T-cell (primary cell): ENCODE measurements around the gene TPRX2. TPM values are rescaled to one million over a fixed set of nuclear protein-coding genes. Genes with fewer than 3 reads are reported as not detected.

Experiments
- ATAC-seq, 4 experiments: fragments of 200-7000 bp in 3 of 4; fragments of 150-1000 bp in 1 of 4; cut with Tn5 transposase; replicated peaks in 1 of 4; 1 replicate in 3 of 4; 2 replicates in 1 of 4; pipeline ENCODE4 v1.10.0; 2021; ENCODE audit warnings: moderate library complexity in 3 of 4, mild to moderate bottlenecking in 2 of 4, moderate number of reproducible peaks in 1 of 4
- CTCF ChIA-PET, 2 donors: fragments of 300-600 bp; sonication (Branson Sonifier 250); formaldehyde crosslinking; loops; one replicate each; lab custom pipeline; 2022; ENCODE audit warnings: antibody characterized with exemption in 2 of 2; lab: Charles Lee
- POLR2A ChIA-PET, 2 donors: fragments of 300-600 bp; sonication (Branson Sonifier 250); formaldehyde crosslinking; loops; one replicate each; lab custom pipeline; 2022; ENCODE audit warnings: antibody characterized with exemption in 2 of 2; lab: Charles Lee
- DNase-seq, 35 experiments: peaks; one replicate each; pipeline versions ENCODE4 v3.0.0 to v3.0.0-alpha.2; 2013 to 2023
- H3K27ac ChIP-seq: one replicate; pipeline ENCODE4 v1.5.1; 2013; ENCODE audit warnings: low read length
- H3K27me3 ChIP-seq, 2 experiments: replicated peaks in 1 of 2; 1 replicate in 1 of 2; 2 replicates in 1 of 2; pipeline versions ENCODE4 v1.6.1 to v1.7.0; 2013; ENCODE audit warnings: low read length in 1 of 2, mixed read lengths in 1 of 2; ENCODE audit not compliant: control insufficient read depth in 2 of 2, insufficient read depth in 2 of 2; ENCODE audit errors: extremely low read depth in 1 of 2
- H3K36me3 ChIP-seq, 2 donors: 1 replicate in 1 of 2; 2 replicates in 1 of 2; pipeline versions ENCODE4 v1.6.1 to v1.7.0; 2013; ENCODE audit warnings: low read length in 1 of 2; ENCODE audit not compliant: control insufficient read depth in 2 of 2, insufficient read depth in 1 of 2; ENCODE audit errors: extremely low read depth in 1 of 2
- H3K4me1 ChIP-seq, 2 experiments: 1 replicate in 1 of 2; 2 replicates in 1 of 2; pipeline versions ENCODE4 v1.6.1 to v1.7.0; 2013; ENCODE audit warnings: low read length in 2 of 2, mixed read lengths in 1 of 2; ENCODE audit not compliant: insufficient read depth in 2 of 2, control insufficient read depth in 1 of 2; ENCODE audit errors: extremely low read depth in 1 of 2
- H3K4me3 ChIP-seq, 2 donors: 1 replicate in 1 of 2; 2 replicates in 1 of 2; pipeline versions ENCODE4 v1.5.1 to v1.7.0; 2013; ENCODE audit warnings: mild to moderate bottlenecking in 2 of 2, low read length in 1 of 2, moderate library complexity in 1 of 2; ENCODE audit not compliant: control insufficient read depth in 1 of 2; ENCODE audit errors: extremely low read depth in 1 of 2
- H3K9me3 ChIP-seq: 2 replicates; pipeline ENCODE4 v1.7.0; 2013
- H3K27ac Mint-ChIP-seq, 2 donors: one replicate each; pipeline ENCODE4 v1.8.0; 2020 to 2021; ENCODE audit warnings: mild to moderate bottlenecking in 2 of 2, mixed read lengths in 2 of 2
- H3K27me3 Mint-ChIP-seq, 2 donors: one replicate each; pipeline ENCODE4 v1.8.0; 2021 to 2022; ENCODE audit warnings: mixed read lengths in 2 of 2
- H3K36me3 Mint-ChIP-seq: one replicate; pipeline ENCODE4 v1.8.0; 2021; ENCODE audit warnings: mixed read lengths
- H3K4me1 Mint-ChIP-seq, 3 donors: one replicate each; pipeline ENCODE4 v1.8.0; 2020 to 2022; ENCODE audit warnings: mixed read lengths in 3 of 3, mild to moderate bottlenecking in 1 of 3
- H3K4me3 Mint-ChIP-seq, 3 donors: one replicate each; pipeline ENCODE4 v1.8.0; 2020 to 2022; ENCODE audit warnings: mild to moderate bottlenecking in 3 of 3, mixed read lengths in 3 of 3, moderate library complexity in 3 of 3
- H3K9me3 Mint-ChIP-seq, 3 donors: one replicate each; pipeline ENCODE4 v1.8.0; 2020 to 2022; ENCODE audit warnings: mixed read lengths in 3 of 3
- WGBS: methylation state at CpG from one replicate; pipeline ENCODE4 v1.1.5; 2013; ENCODE audit warnings: missing lambda C conversion rate; ENCODE audit not compliant: insufficient coverage; 5-methylcytosine and 5-hydroxymethylcytosine counted together
- total RNA-seq, 35 experiments: library from RNA in 6 of 35; stranded (reverse) in 6 of 35; fragments of 120-200 nt in 1 of 35; gene quantifications; one replicate each; pipeline versions ENCODE4 v1.2.1 to v1.2.4 and lab custom pipeline; 2013 to 2026

The TPRX2 gene
- total RNA-seq, 5 donors from 2014 or later (not counting 1 experiment from before 2014, with no cell fraction given) = not detected

- POLR2A ChIA-PET = no interaction called here
- H3K4me1 Mint-ChIP-seq = no peaks in the 10 kb centered on the region
- 85% methylated on average over 13 of the region's 16 CpGs for WGBS
- peaks cover 20 to 28% of the 10 kb centered on the region in 2 donors for H3K27me3 Mint-ChIP-seq
- H3K4me3 Mint-ChIP-seq = no peak overlapping the region
- no peak overlapping the region for H3K27ac ChIP-seq
- no peaks in the 10 kb centered on the region for H3K4me1 ChIP-seq
- no peaks in the 10 kb centered on the region for H3K9me3 Mint-ChIP-seq
- no peak overlapping the region for H3K4me3 ChIP-seq
- DNase-seq (no peak), ATAC-seq (no peak)
- no peaks in the 10 kb centered on the region for H3K9me3 ChIP-seq
- CTCF ChIA-PET = no interaction called here
- peaks cover 0 to 35% of the 10 kb centered on the region in 2 experiments for H3K27me3 ChIP-seq
- H3K36me3 Mint-ChIP-seq = no peaks in the 10 kb centered on the region
- H3K36me3 ChIP-seq = no peaks in the 10 kb centered on the region
- no peak overlapping the region for H3K27ac Mint-ChIP-seq
Measured at GRCh38 chr19:47839411-47839810, 19.6 kb upstream of the TPRX2 start.

- Mint-ChIP-seq H3K9me3 (no peaks in the 10 kb centered on the region), H3K4me3 (no peak overlapping the region), H3K4me1 (no peaks in the 10 kb centered on the region), H3K27ac (no peak overlapping the region), H3K27me3 (peaks cover 20 to 30% of the 10 kb centered on the region in 2 donors), H3K36me3 (no peaks in the 10 kb centered on the region)
- H3K4me3 ChIP-seq = no peak overlapping the region
- H3K36me3 ChIP-seq = no peaks in the 10 kb centered on the region
- peaks cover 0 to 33% of the 10 kb centered on the region in 2 experiments for H3K27me3 ChIP-seq
- CTCF ChIA-PET = interaction anchor here in 1 of 2 donors (0.6 kb wide), 1 partner anchor 34 kb away, joined by 6 read pairs; no protein-coding TSS in a partner anchor
- no peak overlapping the region for H3K27ac ChIP-seq
- ATAC-seq (no peak), DNase-seq (no peak)
- no peaks in the 10 kb centered on the region for H3K9me3 ChIP-seq
- WGBS = 56% methylated on average over 7 of the region's 10 CpGs
- POLR2A ChIA-PET = no interaction called here
- H3K4me1 ChIP-seq = no peaks in the 10 kb centered on the region
Measured at GRCh38 chr19:47839913-47840312, 19.1 kb upstream of the TPRX2 start.

GRCh38 chr19:47842941-47843340 is 16.1 kb upstream of the TPRX2 start:
- ATAC-seq (no peak), DNase-seq (no peak)
- POLR2A ChIA-PET = no interaction called here
- Mint-ChIP-seq H3K4me3 (no peak overlapping the region), H3K9me3 (no peaks in the 10 kb centered on the region), H3K27me3 (peaks cover 32 to 39% of the 10 kb centered on the region in 2 donors), H3K4me1 (no peaks in the 10 kb centered on the region), H3K36me3 (no peaks in the 10 kb centered on the region), H3K27ac (no peak overlapping the region)
- CTCF ChIA-PET = no interaction called here
- peaks cover 0 to 43% of the 10 kb centered on the region in 2 experiments for H3K27me3 ChIP-seq
- WGBS = 68% methylated on average over 5 of the region's 5 CpGs
- no peak overlapping the region for H3K27ac ChIP-seq
- no peaks in the 10 kb centered on the region for H3K36me3 ChIP-seq
- no peaks in the 10 kb centered on the region for H3K4me1 ChIP-seq
- H3K9me3 ChIP-seq = no peaks in the 10 kb centered on the region
- no peak overlapping the region for H3K4me3 ChIP-seq

GRCh38 chr19:47848425-47848822 is 10.6 kb upstream of the TPRX2 start:
- ChIA-PET CTCF (interaction anchor here in 1 of 2 donors (0.8 kb wide), 1 partner anchor 15 kb away, joined by 6 read pairs; no protein-coding TSS in a partner anchor), POLR2A (no interaction called here)
- peaks cover 50 to 57% of the 10 kb centered on the region in 2 donors for H3K27me3 Mint-ChIP-seq
- H3K9me3 ChIP-seq = no peaks in the 10 kb centered on the region
- DNase-seq (no peak), ATAC-seq (no peak)
- peaks cover 14 to 58% of the 10 kb centered on the region in 2 experiments for H3K27me3 ChIP-seq
- peaks cover 0 to 6% of the 10 kb centered on the region in 2 experiments for H3K4me1 ChIP-seq
- no peaks in the 10 kb centered on the region for H3K36me3 Mint-ChIP-seq
- H3K27ac ChIP-seq = no peak overlapping the region
- no peaks in the 10 kb centered on the region for H3K9me3 Mint-ChIP-seq
- no peak overlapping the region for H3K27ac Mint-ChIP-seq
- H3K36me3 ChIP-seq = no peaks in the 10 kb centered on the region
- WGBS = 55% methylated on average over 9 of the region's 10 CpGs
- H3K4me1 Mint-ChIP-seq = peaks cover 6 to 14% (median 9%) of the 10 kb centered on the region in 3 donors
- no peak overlapping the region for H3K4me3 ChIP-seq
- H3K4me3 Mint-ChIP-seq = no peak overlapping the region

- ChIA-PET CTCF (interaction anchor here in 1 of 2 donors (0.7 to 0.8 kb wide), 2 partner anchors 14 to 15 kb away, joined by 5 to 6 read pairs; no protein-coding TSS in a partner anchor), POLR2A (no interaction called here)
- no peaks in the 10 kb centered on the region for H3K9me3 ChIP-seq
- H3K4me3 ChIP-seq = no peak overlapping the region
- H3K4me1 Mint-ChIP-seq = peaks cover 6 to 19% (median 13%) of the 10 kb centered on the region in 3 donors
- peaks cover 53 to 59% of the 10 kb centered on the region in 2 donors for H3K27me3 Mint-ChIP-seq
- H3K27me3 ChIP-seq = peaks cover 14 to 60% of the 10 kb centered on the region in 2 experiments
- no peaks in the 10 kb centered on the region for H3K36me3 Mint-ChIP-seq
- H3K27ac Mint-ChIP-seq = no peak overlapping the region
- H3K4me1 ChIP-seq = peaks cover 0 to 6% of the 10 kb centered on the region in 2 experiments
- H3K36me3 ChIP-seq = no peaks in the 10 kb centered on the region
- no peaks in the 10 kb centered on the region for H3K9me3 Mint-ChIP-seq
- H3K4me3 Mint-ChIP-seq = peak overlapping the region in 1 of 3 donors; percentile 36
- no peak overlapping the region for H3K27ac ChIP-seq
- 5% methylated on average over 5 of the region's 22 CpGs for WGBS
- ATAC-seq (no peak), DNase-seq (peak in 24 of 35 experiments; percentile 1 to 37 (median 12))
Measured at GRCh38 chr19:47848823-47849473, 10.1 kb upstream of the TPRX2 start.

GRCh38 chr19:47853003-47853402 is 6.0 kb upstream of the TPRX2 start:
- Histone ChIP-seq H3K9me3 (no peaks in the 10 kb centered on the region), H3K27ac (no peak overlapping the region), H3K36me3 (no peaks in the 10 kb centered on the region), H3K27me3 (peaks cover 14 to 59% of the 10 kb centered on the region in 2 experiments), H3K4me3 (no peak overlapping the region), H3K4me1 (peaks cover 3 to 9% of the 10 kb centered on the region in 2 experiments)
- WGBS = 80% methylated on average over 2 of the region's 5 CpGs
- CTCF ChIA-PET = no interaction called here
- peaks cover 13 to 36% (median 21%) of the 10 kb centered on the region in 3 donors for H3K4me1 Mint-ChIP-seq
- no peak overlapping the region for H3K4me3 Mint-ChIP-seq
- ATAC-seq = no peak
- peaks cover 38 to 46% of the 10 kb centered on the region in 2 donors for H3K27me3 Mint-ChIP-seq
- POLR2A ChIA-PET = no interaction called here
- no peak overlapping the region for H3K27ac Mint-ChIP-seq
- H3K36me3 Mint-ChIP-seq = no peaks in the 10 kb centered on the region
- DNase-seq = no peak
- no peaks in the 10 kb centered on the region for H3K9me3 Mint-ChIP-seq
